ENCODE data around the gene RCCD1. TPM values are rescaled to one million over a fixed set of nuclear protein-coding genes. Genes with fewer than 3 reads are reported as not detected.

The RCCD1 gene
- total RNA-seq, 4 donors from 2014 or later: 7.4 to 16.5 (median 11.6) TPM

- intact Hi-C loops (cut with DNase I; ENCODE audit: low total_unique reads): no loop called here
- no peak for DNase-seq
- H3K4me1 ChIP-seq: no peaks in the 10 kb centered on the region
- TF ChIP-seq CTCF (IDR thresholded peaks at IDR 0.05): no peak
- TF ChIP-seq POLR2A (IDR thresholded peaks at IDR 0.05): no peak
- no peaks in the 10 kb centered on the region for H3K36me3 ChIP-seq
- H3K27ac ChIP-seq: no peak overlapping the region
- H3K9me3 ChIP-seq: no peaks in the 10 kb centered on the region
- no peak overlapping the region for H3K4me3 ChIP-seq
- H3K27me3 ChIP-seq: no peaks in the 10 kb centered on the region
These were observed 4.0 kb upstream of the RCCD1 start for GRCh38 chr15:90950676-90951075.

- TF ChIP-seq POLR2A (IDR thresholded peaks at IDR 0.05): no peak
- TF ChIP-seq CTCF (IDR thresholded peaks at IDR 0.05): no peak
- no peak for DNase-seq
- H3K4me1 ChIP-seq: peaks cover 0 to 5% of the 10 kb centered on the region in 2 donors
- no peak overlapping the region for H3K27ac ChIP-seq
- H3K27me3 ChIP-seq: no peaks in the 10 kb centered on the region
- intact Hi-C loops (cut with DNase I; ENCODE audit: low total_unique reads): no loop called here
- H3K9me3 ChIP-seq: no peaks in the 10 kb centered on the region
- H3K36me3 ChIP-seq: no peaks in the 10 kb centered on the region
- no peak overlapping the region for H3K4me3 ChIP-seq
These were observed 1.6 kb upstream of the RCCD1 start for GRCh38 chr15:90952901-90953677.

- peak overlapping the region; percentile 62 to 91 for H3K27ac ChIP-seq
These were observed 555 bp upstream of the RCCD1 start for GRCh38 chr15:90953947-90954711.

GRCh38 chr15:90955624-90956273 lies 1.1 kb downstream of the RCCD1 start:
- Histone ChIP-seq H3K9me3 (no peaks in the 10 kb centered on the region), H3K4me3 (no peak overlapping the region), H3K27me3 (no peaks in the 10 kb centered on the region), H3K4me1 (peaks cover 0 to 5% of the 10 kb centered on the region in 2 donors), H3K27ac (no peak overlapping the region), H3K36me3 (no peaks in the 10 kb centered on the region)
- TF ChIP-seq POLR2A (IDR thresholded peaks at IDR 0.05) (no peak), CTCF (IDR thresholded peaks at IDR 0.05) (no peak)
- intact Hi-C loops (cut with DNase I; ENCODE audit: low total_unique reads): loop anchor here (2.0 kb wide), 1 partner anchor 39 kb away; the partner anchor contains the start of gene PRC1
- no peak for DNase-seq

More at GRCh38 chr15:90953947-90954711, 555 bp upstream of the RCCD1 start:
- Histone ChIP-seq H3K36me3 (no peaks in the 10 kb centered on the region), H3K9me3 (no peaks in the 10 kb centered on the region), H3K4me3 (peak overlapping the region in 1 of 2 donors; percentile 73), H3K27me3 (no peaks in the 10 kb centered on the region), H3K4me1 (peaks cover 0 to 5% of the 10 kb centered on the region in 2 donors)
- intact Hi-C loops (cut with DNase I; ENCODE audit: low total_unique reads): no loop called here
- DNase-seq: no peak
- TF ChIP-seq CTCF (IDR thresholded peaks at IDR 0.05) (no peak), POLR2A (IDR thresholded peaks at IDR 0.05) (no peak)
